GM18526 (cell line): ENCODE measurements around the gene NT5C1A.

Experiments
- POLR2A ChIP-seq: IDR thresholded peaks from 3 replicates; pipeline ENCODE4 v1.6.1; 2011; ENCODE audit not compliant: insufficient read length; ENCODE audit errors: extremely low read depth

NT5C1A gene

DNA sequence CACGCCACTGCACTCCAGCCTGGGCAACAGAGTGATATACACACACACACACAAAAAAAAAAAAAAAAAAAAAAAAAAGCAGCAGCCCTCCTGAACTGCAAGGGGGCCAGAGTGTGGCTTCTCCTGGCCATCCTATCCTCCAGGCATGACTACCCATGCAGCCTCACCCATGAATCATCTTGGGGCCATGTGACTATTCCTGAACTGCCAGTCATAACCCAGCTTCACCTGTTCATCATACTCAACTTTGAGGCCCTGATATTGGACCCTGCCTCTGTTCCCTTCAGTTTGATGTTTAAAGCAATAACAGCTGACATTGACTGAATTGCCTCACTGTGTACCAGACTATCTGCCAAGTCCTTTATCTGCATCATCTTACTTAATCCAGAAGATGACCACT lies 22.1 kb upstream of the NT5C1A start:
- no peak for TF ChIP-seq POLR2A

DNA sequence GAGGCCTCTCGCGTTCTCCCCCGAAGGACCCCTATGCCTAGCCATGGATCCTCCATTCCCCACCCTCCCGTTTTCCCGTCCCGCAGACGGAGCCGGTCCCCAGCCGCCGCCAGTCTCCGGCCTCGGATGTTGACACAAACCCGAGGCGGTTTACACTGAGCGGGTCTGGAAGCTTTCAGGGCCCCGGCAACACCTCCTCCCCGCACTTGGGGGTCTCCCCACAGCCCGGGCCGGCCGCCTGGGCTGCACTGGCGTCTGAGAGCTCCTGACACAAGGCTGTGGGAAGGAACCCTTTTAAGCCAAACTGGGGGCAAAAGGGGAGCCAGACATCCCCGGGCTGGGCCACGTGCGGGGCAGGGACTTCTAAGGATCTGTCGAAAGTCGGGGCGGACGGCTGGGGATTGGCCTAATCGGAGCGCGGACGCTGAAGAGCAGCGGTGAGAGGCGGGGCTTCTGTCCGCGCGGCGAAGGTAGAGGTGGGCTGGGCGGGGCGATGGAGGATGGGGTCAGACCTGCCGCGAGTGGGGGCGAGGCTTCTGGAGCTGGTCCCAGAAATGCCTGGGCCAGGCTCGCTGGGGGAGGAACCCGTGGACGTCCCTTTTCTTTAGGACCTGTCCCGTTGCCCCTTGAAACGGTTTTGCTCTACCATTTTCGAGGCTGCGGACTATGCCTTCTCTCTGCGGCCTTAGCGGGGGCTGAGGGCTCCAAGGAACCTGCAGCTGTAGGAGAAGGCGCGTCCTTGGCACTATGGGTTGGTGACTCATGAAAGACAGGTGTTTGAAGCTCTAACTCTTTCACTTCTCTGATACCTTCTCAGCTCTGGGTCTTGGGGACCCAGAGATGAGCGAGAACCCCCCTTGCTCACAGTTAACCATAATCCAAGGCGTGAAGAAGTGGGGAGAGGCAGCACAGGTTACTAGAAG lies 20.5 kb upstream of the NT5C1A start:
- no peak for TF ChIP-seq POLR2A

DNA sequence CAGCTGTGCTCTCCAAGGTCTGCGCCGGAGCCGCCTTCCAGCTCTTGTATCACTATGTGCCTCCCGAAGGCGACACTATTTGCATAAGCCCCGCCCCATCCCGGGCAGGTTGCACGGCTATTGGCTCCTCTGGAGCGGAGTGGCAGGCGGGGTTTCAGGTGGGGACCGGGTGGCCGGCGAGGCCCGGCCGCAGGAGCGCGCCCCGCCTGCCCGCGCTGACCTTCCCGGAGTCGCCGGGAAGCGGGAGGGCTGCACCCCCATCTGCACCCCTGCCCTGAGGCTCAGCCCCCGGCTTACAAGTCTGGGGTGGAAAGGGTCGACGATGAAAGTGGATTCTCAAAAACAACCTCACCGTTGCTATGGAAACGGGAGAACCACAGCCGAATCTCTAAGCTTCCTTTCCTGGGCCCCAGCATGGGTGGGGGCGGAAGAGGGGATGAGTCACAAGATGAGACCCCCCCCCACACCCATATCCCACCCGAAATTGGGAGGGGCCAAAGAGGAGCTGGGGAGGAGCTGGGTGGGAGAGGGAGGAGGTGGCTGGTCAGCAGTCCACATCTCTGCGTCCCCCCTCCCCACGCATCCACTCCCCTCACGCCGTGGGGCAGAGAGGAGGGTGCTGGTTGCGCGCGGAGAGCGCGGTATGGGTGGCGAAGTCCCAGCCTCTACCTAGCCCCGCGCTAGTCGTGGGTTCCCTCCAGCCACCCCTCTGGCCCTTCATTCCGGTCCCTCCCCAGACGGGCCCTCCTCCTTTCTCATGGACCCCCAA lies 19.7 kb upstream of the NT5C1A start, which contains the start of gene HPCAL4:
TSS of gene HPCAL4 (minus strand) at position 51 of the 769 bp plus-strand sequence. CDS start 6,830 bp downstream, outside the sequence.
- no peak for TF ChIP-seq POLR2A

DNA sequence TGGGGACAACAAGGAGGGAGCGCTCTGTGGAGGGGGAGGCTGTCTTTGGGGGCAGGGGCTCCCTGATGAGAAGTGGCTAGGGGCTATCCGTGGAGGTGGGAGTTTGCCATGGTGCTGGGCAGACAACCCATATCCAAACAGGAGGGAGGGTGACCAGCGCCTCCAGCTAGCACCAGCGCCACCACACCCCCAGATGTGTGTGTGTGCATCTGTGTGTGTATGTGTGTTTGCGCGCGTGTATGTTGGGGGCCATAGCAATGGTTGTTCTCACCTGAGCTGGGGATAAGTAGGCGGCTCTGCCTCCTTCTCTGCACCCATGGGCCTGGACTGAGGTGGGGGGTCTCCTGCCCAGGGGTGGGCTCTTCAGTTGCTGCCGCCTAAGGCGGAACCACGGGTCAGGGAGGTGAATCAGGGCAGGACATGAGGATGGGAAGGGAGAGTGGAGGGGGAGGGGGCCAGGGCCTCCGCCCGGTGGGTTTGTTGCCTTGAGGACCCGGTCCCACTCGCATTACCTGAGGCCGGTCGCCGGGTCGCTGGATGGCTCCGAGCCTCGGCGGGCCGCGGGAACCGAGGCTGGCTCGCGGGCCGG lies 19.0 kb upstream of the NT5C1A start:
- TF ChIP-seq POLR2A, result no peak

DNA sequence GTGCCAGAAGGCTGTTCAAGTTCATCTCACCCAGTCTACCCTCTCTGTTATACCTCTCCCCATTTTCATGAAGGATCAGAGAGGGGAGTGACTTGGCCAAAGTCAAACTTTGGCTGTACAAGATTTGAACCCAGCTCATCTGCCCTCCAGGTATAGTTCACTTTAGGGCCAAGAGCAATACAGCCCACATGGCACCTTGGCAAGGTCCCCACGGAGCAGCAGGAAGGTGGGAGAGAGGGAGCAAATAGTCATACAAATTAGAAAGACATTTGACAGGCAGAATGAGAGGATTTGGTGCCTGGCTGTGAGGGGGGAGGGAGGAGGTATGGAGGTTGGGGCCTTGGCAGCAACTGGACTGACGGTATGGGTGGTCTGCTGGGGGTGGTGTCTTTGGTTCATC lies 18.3 kb upstream of the NT5C1A start:
- TF ChIP-seq POLR2A, result no peak

DNA sequence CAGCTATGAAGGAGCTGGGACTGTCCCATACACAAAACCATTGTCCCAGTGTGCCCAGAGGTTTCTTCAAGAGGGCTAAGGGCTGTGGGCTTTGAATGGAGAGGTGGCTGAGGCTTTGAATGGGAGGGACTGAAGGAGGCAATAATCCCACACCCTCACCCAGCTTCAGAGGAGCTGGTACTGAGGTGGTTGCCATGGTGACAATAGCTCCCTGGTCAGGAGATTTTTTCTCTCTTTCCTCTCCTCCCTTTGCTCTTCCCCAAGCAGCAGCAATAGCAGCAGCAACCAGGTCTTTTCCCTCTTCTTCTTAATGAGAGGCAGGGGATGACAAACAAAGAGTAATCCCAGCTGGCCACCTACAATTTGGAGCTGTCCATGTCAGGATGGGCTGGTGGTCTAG lies 17.7 kb upstream of the NT5C1A start:
- no peak for TF ChIP-seq POLR2A

DNA sequence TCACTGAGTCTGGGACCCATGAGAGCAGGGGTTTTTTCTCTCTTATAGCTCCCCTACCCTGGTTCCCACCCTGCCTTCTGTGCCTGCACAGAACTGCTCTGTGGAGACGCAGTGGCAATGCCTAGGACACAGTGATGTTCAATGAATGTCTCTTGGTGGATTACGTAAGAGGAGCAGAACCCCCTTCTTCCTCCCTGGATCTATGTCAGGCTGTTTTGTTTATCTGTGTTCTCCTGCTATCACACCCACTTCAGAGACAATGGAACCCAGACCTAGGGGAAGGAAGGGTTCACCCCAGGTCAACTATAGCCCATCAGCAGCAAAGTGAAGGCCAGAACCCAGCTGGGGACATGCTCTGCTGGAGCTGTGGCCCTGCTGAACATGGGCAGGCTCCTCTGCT lies 17.3 kb upstream of the NT5C1A start:
- TF ChIP-seq POLR2A, result no peak

DNA sequence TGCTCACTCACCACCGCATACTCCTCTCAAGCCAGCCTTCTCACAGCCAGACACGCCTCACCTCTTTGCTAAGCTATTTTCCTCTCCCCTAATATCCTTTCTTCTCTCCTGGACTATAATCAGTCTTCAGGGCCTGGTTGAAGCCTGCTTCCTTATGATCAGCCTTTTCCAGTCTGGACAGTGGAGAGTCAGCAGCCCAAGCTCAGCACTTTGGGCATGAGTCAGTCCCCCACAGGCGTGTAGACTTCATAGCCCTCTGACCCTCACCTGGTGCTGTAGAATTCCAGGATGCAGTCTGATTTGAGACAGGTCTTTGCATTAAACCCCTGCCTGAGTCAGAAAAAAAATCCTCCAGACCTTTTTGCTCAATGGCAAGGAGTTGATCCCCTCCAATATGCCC lies 16.8 kb upstream of the NT5C1A start:
- no peak for TF ChIP-seq POLR2A

DNA sequence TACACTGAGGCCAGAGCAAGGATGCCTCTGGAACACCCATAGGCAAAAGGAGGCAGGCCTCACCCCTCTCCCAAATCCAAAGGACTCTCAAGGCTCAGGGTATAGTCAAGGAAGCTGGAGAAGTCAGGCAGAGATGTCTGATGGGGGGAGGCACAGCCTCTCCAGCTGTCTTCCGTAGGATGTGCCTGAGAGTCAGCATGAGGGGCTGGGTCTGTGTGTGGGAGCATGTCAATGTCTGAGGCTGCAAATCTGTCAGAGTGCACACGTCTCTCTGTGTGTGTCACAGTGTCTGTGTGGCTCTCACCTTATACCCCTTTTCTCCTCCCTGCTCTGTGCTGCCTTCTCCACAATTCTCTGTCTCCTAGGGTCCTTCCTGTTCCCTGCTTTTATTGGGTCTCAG lies 15.3 kb upstream of the NT5C1A start:
- no peak for TF ChIP-seq POLR2A

DNA sequence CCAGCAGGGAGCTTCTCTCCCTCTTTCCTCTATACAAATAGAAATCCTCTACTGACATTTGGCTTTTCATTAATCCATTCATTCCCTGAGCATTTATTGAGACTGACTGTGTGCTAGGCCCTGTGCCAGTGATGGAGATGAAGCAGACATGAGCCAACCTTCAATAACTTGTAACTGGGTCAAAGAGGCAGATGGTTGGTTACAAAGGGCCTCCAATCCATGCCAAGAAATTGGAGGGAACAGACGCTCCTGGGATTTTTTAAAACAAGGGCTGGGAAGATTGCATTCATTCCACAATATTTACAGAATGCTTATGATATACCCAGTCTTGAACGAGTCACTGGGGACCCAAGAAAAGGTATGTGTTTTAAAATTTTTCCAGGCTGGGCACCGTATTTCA lies 13.2 kb upstream of the NT5C1A start:
- no peak for TF ChIP-seq POLR2A

DNA sequence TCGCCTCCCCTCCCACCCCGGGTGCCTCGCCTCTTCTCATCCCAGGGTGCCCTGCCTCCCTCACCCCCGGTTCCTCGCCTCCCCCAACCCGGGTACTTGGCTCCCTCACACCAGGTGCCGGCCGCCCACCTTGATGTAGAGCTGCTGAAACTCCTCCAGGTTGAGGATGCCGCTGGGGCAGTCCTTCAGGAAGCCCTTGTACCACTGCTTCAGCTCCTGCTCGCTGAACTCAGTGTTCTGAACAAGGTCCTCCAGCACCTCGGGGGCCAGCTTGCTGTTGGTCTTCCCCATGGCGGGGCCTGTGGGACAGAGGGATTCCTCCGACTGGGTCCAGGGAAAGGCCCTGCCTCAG lies 12.4 kb upstream of the NT5C1A start:
- no peak for TF ChIP-seq POLR2A

DNA sequence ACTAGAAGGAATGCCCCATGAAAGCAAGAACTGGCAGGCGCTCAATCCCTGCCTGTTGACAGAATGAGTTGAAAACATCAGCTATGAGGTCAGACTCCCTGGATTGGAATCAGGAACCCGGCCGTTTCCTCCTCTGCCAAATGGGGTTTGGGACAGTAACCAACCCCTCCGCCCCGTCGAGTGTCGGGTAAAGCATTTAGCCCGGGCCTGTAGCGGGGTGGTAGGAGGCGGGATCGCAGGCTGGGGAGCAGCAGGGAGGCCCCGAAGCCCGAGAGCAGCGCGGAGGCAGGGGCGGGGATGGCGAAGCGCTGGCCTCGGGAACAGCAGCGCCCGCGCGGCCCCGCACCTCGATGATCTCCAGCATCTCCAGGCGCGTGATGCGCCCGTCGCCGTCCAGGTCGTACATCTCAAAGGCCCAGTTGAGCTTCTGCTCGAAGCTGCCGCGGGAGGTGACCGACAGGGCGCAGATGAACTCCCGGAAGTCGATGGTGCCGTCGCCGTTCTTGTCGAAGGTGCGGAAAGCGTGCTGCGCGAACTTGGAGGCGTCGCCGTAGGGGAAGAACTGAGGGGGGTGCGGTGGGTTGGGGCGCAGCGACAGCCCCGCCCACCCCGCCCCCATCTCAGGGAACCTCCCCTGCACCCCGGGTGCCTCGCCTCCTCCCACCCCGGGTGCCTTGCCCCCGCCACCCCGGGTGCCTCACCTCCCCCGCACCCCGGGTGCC lies 11.8 kb upstream of the NT5C1A start:
- TF ChIP-seq POLR2A, result no peak

DNA sequence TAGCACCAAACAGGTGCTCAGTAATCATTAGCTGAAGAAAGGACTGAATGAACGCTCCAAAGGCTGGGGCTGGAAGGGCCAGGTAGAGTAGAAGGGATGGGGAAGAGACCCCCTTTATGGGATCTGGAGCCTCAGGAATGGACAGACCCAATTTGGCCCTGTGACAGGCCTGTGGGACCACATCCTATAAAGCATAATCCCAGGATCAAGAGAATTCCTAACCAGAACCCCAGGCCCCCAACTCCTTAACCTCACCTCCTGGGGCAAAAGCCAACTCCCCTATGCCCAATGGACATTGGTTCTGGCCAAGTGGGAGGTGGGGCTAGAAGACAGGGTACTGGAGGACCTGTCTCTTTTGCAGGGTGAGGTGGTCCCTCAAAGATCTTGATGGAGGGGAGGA lies 10.1 kb upstream of the NT5C1A start:
- no peak for TF ChIP-seq POLR2A

DNA sequence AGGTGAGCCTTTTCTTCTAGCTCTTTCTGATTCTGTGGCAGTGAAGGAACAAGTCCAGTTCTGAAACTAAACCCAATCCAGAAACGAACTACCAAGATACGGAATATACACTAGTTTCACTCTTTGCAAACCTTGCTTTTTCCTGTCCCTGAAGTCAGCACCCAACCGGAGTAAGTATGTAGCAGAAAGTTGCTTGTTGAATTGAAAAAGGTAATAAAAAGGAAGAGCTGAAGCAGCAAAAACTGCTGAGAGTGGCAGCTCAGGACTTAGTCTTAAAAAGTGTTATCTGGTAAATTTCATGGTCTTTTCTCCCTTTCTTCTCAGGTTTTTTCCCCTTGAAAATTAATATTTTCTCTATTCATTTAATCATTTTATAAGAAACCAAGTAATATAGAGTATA lies 9.4 kb upstream of the NT5C1A start:
- TF ChIP-seq POLR2A, result no peak

DNA sequence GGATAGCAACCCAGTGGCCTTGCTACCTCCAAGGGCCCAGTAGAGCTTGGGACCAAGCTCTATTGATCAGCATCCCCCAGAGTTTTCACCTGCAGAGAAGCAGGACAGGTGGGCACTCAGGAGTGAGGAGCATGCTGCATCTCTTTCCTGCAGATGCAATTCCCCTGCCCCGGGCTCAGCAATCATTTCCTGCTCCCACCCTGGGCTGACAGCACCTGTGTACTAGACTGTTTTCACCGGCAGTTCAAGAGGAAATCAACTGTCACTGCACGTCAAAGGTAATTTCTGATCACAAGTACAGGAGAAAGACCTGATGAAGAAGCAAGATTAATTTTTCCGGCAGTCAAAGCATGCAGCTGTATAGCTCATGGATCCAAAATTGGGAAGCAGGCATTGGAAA lies 8.8 kb upstream of the NT5C1A start:
- TF ChIP-seq POLR2A, result no peak
